Ascending aorta (tissue), 2 donors: Measurements from ENCODE around the gene ZFP36L1. TPM values are rescaled to one million over a fixed set of nuclear protein-coding genes. Genes with fewer than 3 reads are reported as not detected.

Experiments used
- DNase-seq, 2 donors: peaks; one replicate each; pipeline ENCODE4 v3.0.0-alpha.2; 2019; ENCODE audit warnings: low spot score in 2 of 2
- H3K27ac ChIP-seq, 2 donors: fragments of 200-600 bp; sonication (generic); one replicate each; pipeline ENCODE4 v1.5.1; 2016 to 2017; ENCODE audit warnings: mild to moderate bottlenecking in 1 of 2
- H3K27me3 ChIP-seq: fragments of 200-600 bp; sonication (generic); one replicate; pipeline ENCODE4 v1.5.1; 2017
- H3K36me3 ChIP-seq, 2 donors: fragments of 200-600 bp; sonication (generic); one replicate each; pipeline ENCODE4 v1.5.1; 2016
- H3K4me1 ChIP-seq, 2 donors: fragments of 200-600 bp; sonication (generic); one replicate each; pipeline ENCODE4 v1.5.1; 2016 to 2017; ENCODE audit warnings: mild to moderate bottlenecking in 1 of 2
- H3K4me3 ChIP-seq, 2 donors: fragments of 200-600 bp; sonication (generic); one replicate each; pipeline ENCODE4 v1.5.1; 2016 to 2017; ENCODE audit warnings: mild to moderate bottlenecking in 1 of 2
- H3K9me3 ChIP-seq, 2 donors: fragments of 200-600 bp; sonication (generic); one replicate each; pipeline ENCODE4 v1.5.1; 2016
- intact Hi-C: fragments of 100-400 bp; cut with DNase I; formaldehyde crosslinking; loops from one replicate; pipeline ENCODE4 v1.15.1; 2023
- total RNA-seq: library from RNA; depleted of rRNA; stranded (reverse); fragments of >200 nt; gene quantifications from one replicate; pipeline ENCODE4 v1.1.0, GENCODE V29; 2016
- TF ChIP-seq, protein P1 (sequence below), 3 experiments: fragments of 200-600 bp in 2 of 3; fragments of 450-650 bp in 1 of 3; sonication (generic) in 2 of 3; IDR thresholded peaks; one replicate each; pipeline ENCODE4 v1.5.1; 2016 to 2019; ENCODE audit warnings: antibody characterized with exemption in 3 of 3, mild to moderate bottlenecking in 1 of 3, moderate library complexity in 1 of 3

ZFP36L1 gene
- total RNA-seq, 1 donor from 2014 or later, result 772 TPM

DNA sequence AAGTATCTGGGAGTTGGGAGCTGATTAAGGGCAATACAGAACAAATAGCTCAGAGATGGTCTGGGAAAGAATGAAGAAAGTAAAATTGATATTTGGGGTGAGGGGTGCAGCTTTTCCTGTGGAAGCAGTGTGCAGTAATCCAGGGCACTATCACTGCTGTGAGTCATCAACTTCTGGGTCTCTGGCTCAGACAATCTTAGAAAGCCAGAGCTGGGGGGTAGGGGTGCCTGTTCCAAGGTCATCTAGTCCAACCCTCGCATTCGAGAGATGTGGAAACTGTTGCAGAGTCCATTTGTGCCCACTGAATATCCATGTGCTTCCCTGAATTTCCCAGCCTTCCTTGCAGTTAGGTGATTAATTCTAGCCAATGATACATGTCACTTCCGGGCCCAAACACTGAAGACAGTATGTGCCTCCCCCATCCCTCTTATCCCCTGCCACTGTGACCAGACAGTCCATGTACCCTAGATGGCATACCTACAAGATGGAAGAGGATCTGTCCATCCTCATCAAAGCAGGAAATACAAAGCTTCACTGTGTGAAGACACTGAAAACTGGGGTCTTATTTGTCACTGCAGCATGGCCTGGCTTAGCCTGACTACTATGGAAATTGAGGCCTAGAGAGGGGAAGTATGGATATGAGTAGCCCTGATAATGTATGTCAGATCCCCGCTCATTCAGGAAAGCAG, 51.9 kb downstream of the ZFP36L1 start:
- Histone ChIP-seq H3K27me3 (no peaks in the 10 kb centered on the region), H3K27ac (no peak overlapping the region), H3K4me3 (no peak overlapping the region), H3K4me1 (peaks cover 0 to 11% of the 10 kb centered on the region in 2 donors), H3K36me3 (no peaks in the 10 kb centered on the region), H3K9me3 (no peaks in the 10 kb centered on the region)
- DNase-seq, result no peak
- TF ChIP-seq, protein P1, sequence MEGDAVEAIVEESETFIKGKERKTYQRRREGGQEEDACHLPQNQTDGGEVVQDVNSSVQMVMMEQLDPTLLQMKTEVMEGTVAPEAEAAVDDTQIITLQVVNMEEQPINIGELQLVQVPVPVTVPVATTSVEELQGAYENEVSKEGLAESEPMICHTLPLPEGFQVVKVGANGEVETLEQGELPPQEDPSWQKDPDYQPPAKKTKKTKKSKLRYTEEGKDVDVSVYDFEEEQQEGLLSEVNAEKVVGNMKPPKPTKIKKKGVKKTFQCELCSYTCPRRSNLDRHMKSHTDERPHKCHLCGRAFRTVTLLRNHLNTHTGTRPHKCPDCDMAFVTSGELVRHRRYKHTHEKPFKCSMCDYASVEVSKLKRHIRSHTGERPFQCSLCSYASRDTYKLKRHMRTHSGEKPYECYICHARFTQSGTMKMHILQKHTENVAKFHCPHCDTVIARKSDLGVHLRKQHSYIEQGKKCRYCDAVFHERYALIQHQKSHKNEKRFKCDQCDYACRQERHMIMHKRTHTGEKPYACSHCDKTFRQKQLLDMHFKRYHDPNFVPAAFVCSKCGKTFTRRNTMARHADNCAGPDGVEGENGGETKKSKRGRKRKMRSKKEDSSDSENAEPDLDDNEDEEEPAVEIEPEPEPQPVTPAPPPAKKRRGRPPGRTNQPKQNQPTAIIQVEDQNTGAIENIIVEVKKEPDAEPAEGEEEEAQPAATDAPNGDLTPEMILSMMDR (IDR thresholded peaks at IDR 0.05), result no peak
- intact Hi-C loops, result no loop called here

DNA sequence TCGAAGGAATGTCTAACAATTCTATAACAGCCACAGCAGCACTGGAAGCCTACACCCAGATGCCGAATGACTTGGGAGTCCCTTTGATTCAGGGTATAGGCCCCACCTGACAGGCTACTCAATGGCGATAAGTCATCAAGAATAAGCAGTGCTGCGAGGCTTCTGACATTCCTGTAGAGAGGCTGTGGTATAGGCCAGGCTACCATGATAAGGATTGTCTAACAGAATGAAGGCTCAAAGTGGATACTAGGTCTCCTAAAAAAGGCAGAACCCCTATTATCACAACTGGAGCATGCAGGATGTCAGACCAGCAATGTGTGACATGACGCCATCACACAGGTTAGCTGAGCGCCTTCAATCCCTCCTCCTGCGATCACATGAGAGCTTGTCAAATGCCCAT, 53.2 kb downstream of the ZFP36L1 start:
- TF ChIP-seq, protein P1 (IDR thresholded peaks at IDR 0.05), result no peak
- intact Hi-C loops, result no loop called here
- Histone ChIP-seq H3K36me3 (no peaks in the 10 kb centered on the region), H3K4me3 (no peak overlapping the region), H3K27me3 (no peaks in the 10 kb centered on the region), H3K4me1 (peaks cover 0 to 17% of the 10 kb centered on the region in 2 donors), H3K27ac (no peak overlapping the region), H3K9me3 (no peaks in the 10 kb centered on the region)
- no peak for DNase-seq

DNA sequence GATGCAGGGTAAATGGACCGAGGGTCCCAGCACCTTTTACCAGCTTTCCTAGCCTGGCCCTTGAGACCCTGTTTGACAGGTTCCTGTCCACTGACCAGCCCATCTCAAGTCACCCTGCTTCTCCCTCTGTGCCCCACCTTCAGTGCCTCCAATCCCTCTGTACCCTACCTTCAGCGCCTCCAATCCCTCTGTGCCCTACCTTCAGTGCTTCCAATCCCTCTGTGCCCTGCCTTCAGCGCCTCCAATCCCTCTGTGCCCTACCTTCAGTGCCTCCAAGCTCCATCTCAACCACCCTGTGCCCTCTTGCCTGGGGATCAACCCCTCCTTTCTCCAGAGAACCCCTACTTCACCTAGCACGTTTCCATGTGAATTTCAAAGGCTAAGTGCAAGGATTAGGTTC, 54.3 kb downstream of the ZFP36L1 start:
- no peak for DNase-seq
- Histone ChIP-seq H3K9me3 (no peaks in the 10 kb centered on the region), H3K4me1 (peaks cover 0 to 17% of the 10 kb centered on the region in 2 donors), H3K36me3 (no peaks in the 10 kb centered on the region), H3K27me3 (no peaks in the 10 kb centered on the region), H3K27ac (no peak overlapping the region), H3K4me3 (no peak overlapping the region)
- intact Hi-C loops, result no loop called here
- TF ChIP-seq, protein P1 (IDR thresholded peaks at IDR 0.05), result no peak

Other genes with a start within 250 kb of the ZFP36L1 start
- 814 TPM for gene ACTN1, start 186.2 kb upstream of the ZFP36L1 start, total RNA-seq